Thoracic aorta (tissue), 2 donors: ENCODE data around the gene PLAC8L1. TPM values are rescaled to one million over a fixed set of nuclear protein-coding genes. Genes with fewer than 3 reads are reported as not detected.
A peak's percentile ranks its signal among the peaks of the same experiment; 100 is the strongest.

Experiments
- ATAC-seq: fragments of 150-250 bp; one replicate; pipeline ENCODE4 v1.8.0; 2017; ENCODE audit warnings: low read depth; ENCODE audit not compliant: insufficient number of reproducible peaks, low FRiP score
- DNase-seq: peaks from one replicate; pipeline ENCODE4 v3.0.0-alpha.2; 2020; ENCODE audit warnings: low spot score
- H3K27ac ChIP-seq, 2 donors: fragments of 200-600 bp; sonication (generic); 1 replicate in 1 of 2; 2 replicates in 1 of 2; pipeline ENCODE4 v1.5.1; 2016; ENCODE audit warnings: mild to moderate bottlenecking in 2 of 2, moderate library complexity in 2 of 2
- H3K27me3 ChIP-seq: fragments of 200-600 bp; sonication (generic); replicated peaks from 2 replicates; pipeline ENCODE4 v1.6.0; 2016; ENCODE audit warnings: mild to moderate bottlenecking; ENCODE audit not compliant: insufficient read depth
- H3K36me3 ChIP-seq: fragments of 200-600 bp; sonication (generic); one replicate; pipeline ENCODE4 v1.5.1; 2016
- H3K4me1 ChIP-seq, 2 donors: fragments of 200-600 bp; sonication (generic); 1 replicate in 1 of 2; 2 replicates in 1 of 2; pipeline versions ENCODE4 v1.5.1 to v1.6.0; 2016; ENCODE audit warnings: low read depth in 2 of 2, mild to moderate bottlenecking in 1 of 2; ENCODE audit not compliant: control insufficient read depth in 1 of 2
- H3K4me3 ChIP-seq: fragments of 200-600 bp; sonication (generic); 2 replicates; pipeline ENCODE4 v1.5.1; 2016; ENCODE audit warnings: mild to moderate bottlenecking
- H3K9me3 ChIP-seq: fragments of 200-600 bp; sonication (generic); 2 replicates; pipeline ENCODE4 v1.5.1; 2016
- CTCF ChIP-seq: fragments of 200-600 bp; sonication (generic); IDR thresholded peaks from one replicate; pipeline ENCODE4 v1.5.1; 2019; ENCODE audit warnings: antibody characterized with exemption
- total RNA-seq, 2 donors: library from RNA; depleted of rRNA; stranded (reverse); fragments of >200 nt; gene quantifications; one replicate each; pipeline versions ENCODE4 v1.1.0 to v1.2.3, GENCODE V29; 2016

Gene PLAC8L1
- total RNA-seq, 2 donors from 2014 or later, result not detected

- DNase-seq, result no peak
- no peak for ATAC-seq
- H3K4me1 ChIP-seq, result no peaks in the 10 kb centered on the region
- H3K4me3 ChIP-seq, result no peak overlapping the region
- no peaks in the 10 kb centered on the region for H3K9me3 ChIP-seq
- TF ChIP-seq CTCF, result peak; percentile 46
- H3K27ac ChIP-seq, result no peak overlapping the region
- H3K36me3 ChIP-seq, result no peaks in the 10 kb centered on the region
- H3K27me3 ChIP-seq, result no peaks in the 10 kb centered on the region
These were observed 64.1 kb downstream of the PLAC8L1 start for GRCh38 chr5:146041180-146041789.

- no peak for TF ChIP-seq CTCF
- H3K4me3 ChIP-seq, result no peak overlapping the region
- no peaks in the 10 kb centered on the region for H3K27me3 ChIP-seq
- H3K36me3 ChIP-seq, result no peaks in the 10 kb centered on the region
- DNase-seq, result no peak
- H3K9me3 ChIP-seq, result no peaks in the 10 kb centered on the region
- no peak overlapping the region for H3K27ac ChIP-seq
- no peak for ATAC-seq
- no peaks in the 10 kb centered on the region for H3K4me1 ChIP-seq
These were observed 64.8 kb downstream of the PLAC8L1 start for GRCh38 chr5:146040527-146040926.

- TF ChIP-seq CTCF, result no peak
- Histone ChIP-seq H3K4me3 (no peak overlapping the region), H3K27me3 (no peaks in the 10 kb centered on the region), H3K27ac (no peak overlapping the region), H3K9me3 (no peaks in the 10 kb centered on the region), H3K36me3 (no peaks in the 10 kb centered on the region), H3K4me1 (no peaks in the 10 kb centered on the region)
- no peak for DNase-seq
- no peak for ATAC-seq
These were observed 66.0 kb downstream of the PLAC8L1 start for GRCh38 chr5:146039420-146039819.

GRCh38 chr5:146034605-146035004, 70.8 kb downstream of the PLAC8L1 start:
- no peaks in the 10 kb centered on the region for H3K4me1 ChIP-seq
- no peak for TF ChIP-seq CTCF

More at GRCh38 chr5:146034605-146035004, 70.8 kb downstream of the PLAC8L1 start:
- Histone ChIP-seq H3K27ac (no peak overlapping the region), H3K36me3 (no peaks in the 10 kb centered on the region), H3K27me3 (no peaks in the 10 kb centered on the region), H3K9me3 (no peaks in the 10 kb centered on the region), H3K4me3 (no peak overlapping the region)
- ATAC-seq, result no peak
- DNase-seq, result no peak

Other genes starting within 250 kb of the PLAC8L1 start
- not detected for gene GRXCR2, start 232.6 kb downstream of the PLAC8L1 start, total RNA-seq
- gene SH3RF2, start 169.0 kb downstream of the PLAC8L1 start, total RNA-seq, result 10 to 100 TPM in 1 of 2 donors, 1 to 10 TPM in 1; 8.1 to 16.4 TPM
- 100 to 1,000 TPM in 1 of 2 donors, 10 to 100 TPM in 1; 70.4 to 102 TPM for gene LARS1, start 77.1 kb upstream of the PLAC8L1 start, total RNA-seq
- gene RBM27, start 98.0 kb upstream of the PLAC8L1 start, total RNA-seq, result 10 to 100 TPM; 34.0 to 35.8 TPM
- not detected for gene POU4F3, start 233.3 kb upstream of the PLAC8L1 start, total RNA-seq